HepG2 (cell line): ENCODE data around the gene DRC7. TPM values are rescaled to one million over a fixed set of nuclear protein-coding genes. Genes with fewer than 3 reads are reported as not detected.

Source experiments
- ATAC-seq: fragments of 200-7000 bp; cut with Tn5 transposase; 3 replicates; pipeline ENCODE4 v1.9.1; 2020; ENCODE audit warnings: mild to moderate bottlenecking, moderate library complexity
- BruUV-seq: library from RNA; stranded (reverse); fragments of 400-500 nt; replicated peaks from 2 replicates; lab custom pipeline; 2021; lab: Mats Ljungman, UMichigan
- CTCF ChIA-PET: fragments of 300-600 bp; formaldehyde crosslinking; extraction: SDS; loops from one replicate; lab custom pipeline; 2021; ENCODE audit warnings: low total read pairs, inconsistent platforms, low intra/inter-chr PET ratio; lab: Yijun Ruan, JAX
- POLR2A ChIA-PET: fragments of 350-600 bp; sonication (Branson Sonifier 250); formaldehyde crosslinking; loops from one replicate; lab custom pipeline; 2020; ENCODE audit warnings: antibody characterized with exemption, inconsistent platforms; lab: Yijun Ruan, JAX
- DNase-seq: peaks from one replicate; pipeline ENCODE4 v3.0.0-alpha.2; 2015; ENCODE audit warnings: low spot score
- FAIRE-seq: peaks from 3 replicates; lab custom pipeline; 2011; peaks lifted over from hg19 to GRCh38; lab: Jason Lieb, UNC
- H2AFZ ChIP-seq: one replicate; pipeline ENCODE4 v1.6.1; 2011; ENCODE audit warnings: low read length, inconsistent platforms
- H3K27ac ChIP-seq: fragments of 300-600 bp; 3 replicates; pipeline ENCODE4 v1.8.0; 2011; ENCODE audit warnings: mixed run types, mild to moderate bottlenecking, mixed read lengths, low read length, inconsistent platforms; ENCODE audit not compliant: insufficient read depth; ENCODE audit errors: extremely low read length
- H3K27me3 ChIP-seq, 2 experiments: fragments of 200-600 bp in 1 of 2; 2 replicates in 1 of 2; 3 replicates in 1 of 2; pipeline versions ENCODE4 v1.6.0 to v1.8.0; 2011; ENCODE audit warnings: low read length in 2 of 2, mild to moderate bottlenecking in 2 of 2, moderate library complexity in 2 of 2, inconsistent platforms in 1 of 2; ENCODE audit not compliant: insufficient read depth in 2 of 2, control insufficient read depth in 1 of 2
- H3K36me3 ChIP-seq, 2 experiments: fragments of 200-600 bp in 1 of 2; replicated peaks in 1 of 2; 2 replicates in 1 of 2; 3 replicates in 1 of 2; pipeline versions ENCODE4 v1.5.1 to v1.8.0; 2011; ENCODE audit warnings: low read length in 2 of 2, inconsistent platforms in 1 of 2; ENCODE audit not compliant: insufficient read depth in 2 of 2, control insufficient read depth in 1 of 2
- H3K4me1 ChIP-seq: 2 replicates; pipeline ENCODE4 v1.5.1; 2012; ENCODE audit warnings: low read length, inconsistent platforms; ENCODE audit not compliant: insufficient read depth
- H3K4me2 ChIP-seq: 2 replicates; pipeline ENCODE4 v1.6.0; 2011; ENCODE audit warnings: low read depth, low read length, inconsistent platforms
- H3K4me3 ChIP-seq, 3 experiments: fragments of 200-600 bp in 1 of 3; sonication (generic), shearing (Covaris generic) in 1 of 3; replicated peaks in 1 of 3; 2 replicates each; pipeline ENCODE4 v1.5.1; 2011 to 2016; ENCODE audit warnings: low read length in 3 of 3, inconsistent platforms in 2 of 3, low read depth in 2 of 3, mild to moderate bottlenecking in 2 of 3, control low read depth in 1 of 3, mixed read lengths in 1 of 3; ENCODE audit not compliant: insufficient read depth in 1 of 3
- H3K79me2 ChIP-seq: one replicate; pipeline ENCODE4 v1.6.1; 2011; ENCODE audit warnings: low read length, inconsistent platforms; ENCODE audit not compliant: insufficient read depth
- H3K9ac ChIP-seq: 2 replicates; pipeline ENCODE4 v1.6.0; 2011; ENCODE audit warnings: mild to moderate bottlenecking, low read depth, low read length, inconsistent platforms; ENCODE audit not compliant: insufficient read depth
- H3K9me3 ChIP-seq: 2 replicates; pipeline ENCODE4 v1.5.1; 2012; ENCODE audit warnings: mild to moderate bottlenecking, low read length
- H4K20me1 ChIP-seq: 2 replicates; pipeline ENCODE4 v1.6.0; 2011; ENCODE audit warnings: inconsistent platforms, mild to moderate bottlenecking, low read length, moderate library complexity; ENCODE audit not compliant: insufficient read depth
- ARID4A ChIP-seq: sonication (generic); formaldehyde crosslinking; IDR thresholded peaks from 2 replicates; pipeline ENCODE4 v1.5.0; 2020; ENCODE audit warnings: mild to moderate bottlenecking, missing genetic modification reagents, borderline replicate concordance
- CEBPG ChIP-seq: IDR thresholded peaks from 2 replicates; pipeline ENCODE4 v1.6.1; 2016
- HIC2 ChIP-seq: sonication (generic); formaldehyde crosslinking; IDR thresholded peaks from 2 replicates; pipeline ENCODE4 v1.9.0; 2022; ENCODE audit warnings: low read depth, missing genetic modification reagents
- HNRNPL ChIP-seq: fragments of 200-400 bp; formaldehyde crosslinking; IDR thresholded peaks from 2 replicates; pipeline ENCODE4 v1.6.1; 2017; ENCODE audit warnings: mild to moderate bottlenecking, low read depth, low read length
- PITX1 ChIP-seq: sonication (generic); formaldehyde crosslinking; IDR thresholded peaks from 2 replicates; pipeline ENCODE4 v1.5.1; 2020; ENCODE audit warnings: mild to moderate bottlenecking, missing genetic modification reagents
- ZMYM4 ChIP-seq: sonication (generic); formaldehyde crosslinking; IDR thresholded peaks from 2 replicates; pipeline ENCODE4 v1.8.1; 2023; ENCODE audit warnings: mild to moderate bottlenecking, missing genetic modification reagents
- ZNF318 ChIP-seq: sonication (generic); formaldehyde crosslinking; IDR thresholded peaks from 2 replicates; pipeline ENCODE4 v1.4.0; 2020; ENCODE audit warnings: mild to moderate bottlenecking, missing genetic modification reagents
- WGBS: methylation state at CpG from one replicate; pipeline ENCODE4 v1.1.6; 2017; ENCODE audit warnings: low lambda C conversion rate; 5-methylcytosine and 5-hydroxymethylcytosine counted together
- in situ Hi-C: cut with HindIII; loops from 2 replicates; pipeline ENCODE4 v1.10.0; 2017; ENCODE audit warnings: low pct_unique_long_range_greater_than_20kb; ENCODE audit not compliant: extremely low pct_ligation_motif_present
- intact Hi-C: fragments of 100-400 bp; cut with micrococcal nuclease; formaldehyde crosslinking; loops from one replicate; pipeline ENCODE4 v1.10.0; 2022; ENCODE audit not compliant: unreplicated experiment
- polyA plus RNA-seq, 8 experiments: library from polyadenylated mRNA; depleted of rRNA in 3 of 8; stranded (reverse) in 7 of 8; unstranded in 1 of 8; fragments of >200 nt; fragmentation: Illumina TruSeq in 4 of 8; extraction: Trizol in 4 of 8; gene quantifications; 2 replicates each; pipeline versions ENCODE4 v1.2.1 to v1.2.3, GENCODE V29; 2011 to 2016; ENCODE audit warnings: low read depth in 4 of 8, missing spikeins in 1 of 8, mixed read lengths in 1 of 8; ENCODE audit not compliant: insufficient read depth in 1 of 8
- total RNA-seq, 5 experiments: library from RNA; depleted of rRNA; stranded (reverse); fragments of >200 nt; fragmentation: Illumina TruSeq; extraction: Trizol; gene quantifications; 2 replicates each; pipeline ENCODE4 v1.2.3, GENCODE V29; 2016; ENCODE audit warnings: low read depth in 1 of 5

The DRC7 gene
- total and polyA plus RNA-seq, 2 of the 13 experiments (the other 11 are each of a cell fraction or from before 2014, with no cell fraction given) = 2.7 to 3.4 TPM

GRCh38 chr16:57698812-57699405 lies 4.3 kb downstream of the DRC7 start:
- H3K9me3 ChIP-seq = no peaks in the 10 kb centered on the region
- no TSS peak for BruUV-seq
- H3K4me3 ChIP-seq = no peak overlapping the region

More at GRCh38 chr16:57698812-57699405, 4.3 kb downstream of the DRC7 start:
- Histone ChIP-seq H3K9ac (no peak overlapping the region), H2AFZ (no peak overlapping the region), H4K20me1 (no peaks in the 10 kb centered on the region), H3K4me2 (no peak overlapping the region), H3K27ac (no peak overlapping the region), H3K36me3 (no peaks in the 10 kb centered on the region), H3K4me1 (peaks cover 91% of the 10 kb centered on the region), H3K79me2 (no peaks in the 10 kb centered on the region), H3K27me3 (no peaks in the 10 kb centered on the region)
- ATAC-seq (no peak), FAIRE-seq (no peak), DNase-seq (no peak)
- intact Hi-C loops = no loop called here
- 78% methylated on average over 12 of the region's 16 CpGs for WGBS
- in situ Hi-C loops = no loop called here
- CTCF ChIA-PET = no interaction called here
- 0 out of 2 replicates have a peak, but pooled peaks have one; percentile 20 for TF ChIP-seq ZMYM4 (CRISPR knock-in tag)
- TF ChIP-seq ZNF318 (CRISPR knock-in tag) = peak; percentile 44; the same call in 1 of the 2 replicates
- no peak for TF ChIP-seq ARID4A (CRISPR knock-in tag)
- TF ChIP-seq HIC2 (CRISPR knock-in tag) = peak; percentile 41; the same call in 1 of the 2 replicates
- 0 out of 2 replicates have a peak, but pooled peaks have one; percentile 29 for TF ChIP-seq PITX1 (CRISPR knock-in tag)
- no peak for TF ChIP-seq CEBPG (CRISPR knock-in tag)
- TF ChIP-seq HNRNPL = peak; percentile 93
- POLR2A ChIA-PET = interaction anchor here (1.2 to 2.4 kb wide), 2 partner anchors 22 to 31 kb away, joined by 4 to 10 read pairs; partner anchors contain the start of gene ADGRG3
